GM23338 (cell line): ENCODE results near the gene PDIA6. TPM values are rescaled to one million over a fixed set of nuclear protein-coding genes. Genes with fewer than 3 reads are reported as not detected.

ENCODE experiments used
- ATAC-seq: fragments of 200-7000 bp; cut with Tn5 transposase; 3 replicates; pipeline ENCODE4 v1.9.1; 2020
- DNase-seq: peaks from one replicate; pipeline ENCODE4 v3.0.0-alpha.2; 2015; ENCODE audit warnings: low spot score
- H2AFZ ChIP-seq: fragments of 200-600 bp; sonication (generic); 2 replicates; pipeline ENCODE4 v1.8.0; 2016; ENCODE audit warnings: antibody characterized with exemption, mild to moderate bottlenecking, moderate library complexity
- H3F3A ChIP-seq: fragments of 200-600 bp; sonication (generic); replicated peaks from 2 replicates; pipeline ENCODE4 v1.8.0; 2017; ENCODE audit warnings: antibody characterized with exemption, mixed run types, low read depth
- H3K27ac ChIP-seq: fragments of 200-600 bp; sonication (generic); 2 replicates; pipeline ENCODE4 v1.6.1; 2016; ENCODE audit warnings: low read depth
- H3K27me3 ChIP-seq: fragments of 200-600 bp; sonication (generic); 2 replicates; pipeline ENCODE4 v1.8.0; 2016; ENCODE audit warnings: mild to moderate bottlenecking, mixed run types, moderate library complexity; ENCODE audit not compliant: insufficient read depth
- H3K36me3 ChIP-seq: fragments of 200-600 bp; sonication (generic); 2 replicates; pipeline ENCODE4 v1.8.0; 2016; ENCODE audit warnings: mild to moderate bottlenecking; ENCODE audit not compliant: insufficient read depth
- H3K4me1 ChIP-seq: fragments of 200-600 bp; sonication (generic); 2 replicates; pipeline ENCODE4 v1.8.0; 2016; ENCODE audit warnings: mild to moderate bottlenecking, moderate library complexity; ENCODE audit not compliant: insufficient read depth
- H3K4me2 ChIP-seq: fragments of 200-600 bp; sonication (generic); 2 replicates; pipeline ENCODE4 v1.7.1; 2017; ENCODE audit warnings: mixed run types
- H3K4me3 ChIP-seq: fragments of 200-600 bp; sonication (generic); 2 replicates; pipeline ENCODE4 v1.6.1; 2016; ENCODE audit warnings: mixed run types
- H3K79me2 ChIP-seq: fragments of 200-600 bp; sonication (generic); replicated peaks from 2 replicates; pipeline ENCODE4 v1.8.0; 2017; ENCODE audit warnings: mild to moderate bottlenecking; ENCODE audit not compliant: insufficient read depth
- H3K9me2 ChIP-seq: fragments of 200-600 bp; sonication (generic); 2 replicates; pipeline ENCODE4 v1.8.0; 2017; ENCODE audit not compliant: insufficient read depth
- H4K20me1 ChIP-seq: fragments of 200-600 bp; sonication (generic); replicated peaks from 2 replicates; pipeline ENCODE4 v1.8.0; 2017; ENCODE audit warnings: mild to moderate bottlenecking; ENCODE audit not compliant: insufficient read depth
- H3K27ac Mint-ChIP-seq: 2 replicates; pipeline ENCODE4 v1.8.0; 2020; ENCODE audit warnings: inconsistent platforms, mild to moderate bottlenecking, moderate library complexity, mixed read lengths
- H3K27me3 Mint-ChIP-seq: 3 replicates; pipeline ENCODE4 v1.8.0; 2022; ENCODE audit warnings: low read depth, mild to moderate bottlenecking, moderate library complexity, mixed read lengths, inconsistent platforms; ENCODE audit not compliant: insufficient read depth, poor library complexity
- H3K36me3 Mint-ChIP-seq: 3 replicates; pipeline ENCODE4 v1.8.0; 2021; ENCODE audit warnings: low read depth, mild to moderate bottlenecking, inconsistent platforms, moderate library complexity, mixed read lengths
- H3K4me1 Mint-ChIP-seq: 3 replicates; pipeline ENCODE4 v1.8.0; 2020; ENCODE audit warnings: mild to moderate bottlenecking, inconsistent platforms, mixed read lengths
- H3K4me3 Mint-ChIP-seq: 3 replicates; pipeline ENCODE4 v1.8.0; 2021; ENCODE audit warnings: moderate library complexity, mild to moderate bottlenecking, inconsistent platforms, mixed read lengths
- H3K9me3 Mint-ChIP-seq: 3 replicates; pipeline ENCODE4 v1.8.0; 2020; ENCODE audit warnings: moderate library complexity, mild to moderate bottlenecking, inconsistent platforms, mixed read lengths
- CREB1 ChIP-seq: fragments of 250-450 bp; sonication (Bioruptor Pico); IDR thresholded peaks from 2 replicates; pipeline ENCODE4 v1.5.0; 2020; ENCODE audit warnings: low read depth, mild to moderate bottlenecking, moderate library complexity
- CTCF ChIP-seq, 2 experiments: fragments of 200-600 bp in 1 of 2; sonication (generic) in 1 of 2; conservative IDR thresholded peaks; 2 replicates each; pipeline versions ENCODE4 v1.5.1 to v1.6.1; 2016 to 2017; ENCODE audit warnings: antibody characterized with exemption in 2 of 2, low read depth in 2 of 2, mild to moderate bottlenecking in 2 of 2, moderate library complexity in 1 of 2
- ETS1 ChIP-seq: IDR thresholded peaks from 2 replicates; pipeline ENCODE4 v1.6.1; 2016; ENCODE audit warnings: antibody characterized with exemption
- EZH2 ChIP-seq: fragments of 200-600 bp; sonication (generic); IDR thresholded peaks from one replicate; pipeline ENCODE4 v1.8.0; 2017; ENCODE audit warnings: antibody characterized with exemption, mild to moderate bottlenecking, low read depth; ENCODE audit not compliant: unreplicated experiment
- EZH2phosphoT487 ChIP-seq: fragments of 200-600 bp; sonication (generic); IDR thresholded peaks from one replicate; pipeline ENCODE4 v1.8.1; 2018; ENCODE audit warnings: antibody characterized with exemption; ENCODE audit not compliant: unreplicated experiment
- JUNB ChIP-seq: IDR thresholded peaks from one replicate; pipeline ENCODE4 v1.6.1; 2016; ENCODE audit warnings: antibody characterized with exemption; ENCODE audit not compliant: unreplicated experiment
- NANOG ChIP-seq: IDR thresholded peaks from 2 replicates; pipeline ENCODE4 v1.6.1; 2016; ENCODE audit warnings: antibody characterized with exemption, borderline replicate concordance
- POLR2AphosphoS5 ChIP-seq: IDR thresholded peaks from 2 replicates; pipeline ENCODE4 v1.6.1; 2016; ENCODE audit warnings: antibody characterized with exemption, low read depth
- REST ChIP-seq: IDR thresholded peaks from one replicate; pipeline ENCODE4 v1.6.1; 2018; ENCODE audit warnings: antibody characterized with exemption; ENCODE audit not compliant: unreplicated experiment
- STAT1 ChIP-seq: IDR thresholded peaks from one replicate; pipeline ENCODE4 v1.6.1; 2016; ENCODE audit warnings: antibody characterized with exemption; ENCODE audit not compliant: unreplicated experiment
- ZNF114 ChIP-seq: fragments of 250-450 bp; sonication (Bioruptor Pico); IDR thresholded peaks from 2 replicates; pipeline ENCODE4 v1.5.0; 2020; ENCODE audit warnings: mild to moderate bottlenecking, moderate library complexity
- ZNF331 ChIP-seq: fragments of 250-450 bp; sonication (Bioruptor Pico); IDR thresholded peaks from 2 replicates; pipeline ENCODE4 v1.5.0; 2020; ENCODE audit warnings: low read depth, mild to moderate bottlenecking, moderate library complexity
- polyA plus RNA-seq: library from polyadenylated mRNA; unstranded; fragments of >200 nt; fragmentation: Nextera tagmentation; extraction: Ambion mirVana; gene quantifications from 2 replicates; pipeline ENCODE4 v1.2.1, GENCODE V29; 2016
- total RNA-seq: library from RNA; depleted of rRNA; stranded (reverse); fragments of >200 nt; shearing (Covaris generic); gene quantifications from 2 replicates; pipeline ENCODE4 v1.2.3, GENCODE V29; 2014

PDIA6 gene
- total and polyA plus RNA-seq, 2 experiments from 2014 or later = 331 to 382 TPM

- no peak for TF ChIP-seq CREB1
- no peak for TF ChIP-seq EZH2phosphoT487
- no peak for TF ChIP-seq NANOG
- no peak for TF ChIP-seq POLR2AphosphoS5
- no peak for TF ChIP-seq STAT1
- no peak for TF ChIP-seq REST
- TF ChIP-seq ZNF114 (CRISPR knock-in tag) = no peak
- no peak for TF ChIP-seq CTCF (conservative IDR thresholded peaks at IDR 0.05; ENCODE audit: low read depth in 2 of 2)
- no peak for TF ChIP-seq ETS1
- TF ChIP-seq ZNF331 (CRISPR knock-in tag) = no peak
These were observed 51.0 kb downstream of the PDIA6 start (continued) for GRCh38 chr2:10761591-10761990.

- ATAC-seq = no peak
- Histone ChIP-seq H3K4me1 (no peaks in the 10 kb centered on the region), H3K79me2 (no peaks in the 10 kb centered on the region), H3K4me3 (no peak overlapping the region), H3F3A (no peaks in the 10 kb centered on the region), H3K27ac (no peak overlapping the region), H3K9me2 (no peaks in the 10 kb centered on the region), H3K36me3 (no peaks in the 10 kb centered on the region), H3K27me3 (no peaks in the 10 kb centered on the region), H3K4me2 (no peak overlapping the region), H4K20me1 (no peaks in the 10 kb centered on the region), H2AFZ (no peak overlapping the region)
- Mint-ChIP-seq H3K27ac (no peak overlapping the region), H3K9me3 (no peaks in the 10 kb centered on the region), H3K36me3 (no peaks in the 10 kb centered on the region), H3K4me3 (no peak overlapping the region), H3K4me1 (0 out of 3 replicates have a peak, but pooled peaks cover 4% of the 10 kb centered on the region), H3K27me3 (peaks cover 11% of the 10 kb centered on the region)
- no peak for DNase-seq
- TF ChIP-seq EZH2phosphoT487 = no peak
- TF ChIP-seq EZH2 = no peak
- no peak for TF ChIP-seq STAT1
- no peak for TF ChIP-seq NANOG
- TF ChIP-seq ZNF114 (CRISPR knock-in tag) = no peak
- TF ChIP-seq ETS1 = no peak
- no peak for TF ChIP-seq CTCF (conservative IDR thresholded peaks at IDR 0.05; ENCODE audit: low read depth in 2 of 2)
- no peak for TF ChIP-seq ZNF331 (CRISPR knock-in tag)
- TF ChIP-seq CREB1 = no peak
- TF ChIP-seq JUNB = no peak
These were observed 51.6 kb downstream of the PDIA6 start for GRCh38 chr2:10760794-10761504.
